HG03097 (cell line): Measurements from ENCODE around the gene CLINT1.
"Not testable (repeated sequence)": the region's sequence is repeated elsewhere in the genome, so short reads cannot be mapped to it uniquely, and the experiment has no call there.

ENCODE experiments used
- ATAC-seq: cut with Tn5 transposase; IDR thresholded peaks from one replicate; pipeline ENCODE4 v1.9.1; 2021; ENCODE audit not compliant: unreplicated experiment, low FRiP score

Gene CLINT1

DNA sequence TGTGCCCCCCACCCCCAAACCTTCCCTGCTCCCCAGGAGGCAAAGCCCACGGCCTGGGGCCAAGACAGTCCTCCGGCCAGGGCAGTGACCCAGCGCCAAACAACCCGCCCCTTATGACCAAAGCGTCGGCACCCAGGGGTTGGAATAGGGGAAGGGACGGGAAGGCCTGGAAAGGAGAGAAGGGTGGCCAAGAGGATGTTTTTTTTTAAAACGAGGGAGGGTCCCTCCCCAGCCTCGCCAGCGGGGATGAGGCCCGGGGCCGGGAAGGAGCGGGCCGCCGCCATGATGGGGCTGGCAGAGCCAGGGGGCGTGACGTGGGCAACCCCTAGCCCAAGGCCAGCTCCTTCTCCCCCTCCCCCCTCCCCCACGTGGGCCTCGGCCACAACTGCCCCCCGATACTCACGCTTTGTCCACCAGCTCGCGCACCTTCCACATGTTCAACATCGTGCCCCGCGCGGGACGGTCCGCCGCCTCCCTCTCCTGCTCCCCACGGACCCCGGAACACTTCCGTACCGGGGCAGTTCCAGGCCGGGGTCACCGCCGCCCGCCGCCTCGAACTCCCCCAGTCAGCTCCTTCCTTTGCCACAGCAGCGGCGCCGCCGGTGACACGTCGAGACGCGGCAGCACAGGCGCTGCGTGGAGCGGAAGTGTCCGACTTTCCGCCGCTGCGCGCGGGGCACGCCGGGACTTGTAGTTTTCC lies at the start of gene CLINT1:
Gene CLINT1 (minus strand): TSS at position 619 of the 700 bp plus-strand sequence. CDS start 175 bp downstream, at position 444.
- ATAC-seq = peak; percentile 45

- ATAC-seq = no peak
These were observed 49.5 kb upstream of the CLINT1 start for GRCh38 chr5:157908459-157908858.

DNA sequence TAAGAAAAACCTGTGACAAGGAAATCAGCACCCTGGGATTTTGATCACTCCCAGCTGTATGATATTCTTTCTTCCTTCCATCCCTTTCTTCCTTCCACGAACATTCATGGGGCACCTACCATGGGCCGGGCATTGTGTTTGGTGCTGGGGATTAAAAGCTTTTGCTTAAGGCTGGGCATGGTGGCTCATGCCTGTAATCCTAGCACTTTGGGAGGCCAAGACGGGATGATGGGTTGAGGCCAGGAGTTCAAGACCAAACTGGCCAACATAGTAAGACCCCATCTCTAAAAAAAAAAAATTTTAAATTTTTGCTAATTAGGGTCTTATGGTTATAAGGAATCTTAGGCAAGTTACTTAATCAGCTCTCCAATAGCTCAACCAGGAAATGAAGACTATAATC lies 48.5 kb upstream of the CLINT1 start:
- ATAC-seq = no peak

- no peak for ATAC-seq
These were observed 44.1 kb upstream of the CLINT1 start for GRCh38 chr5:157903117-157903450.

GRCh38 chr5:157902449-157903116 lies 43.6 kb upstream of the CLINT1 start:
- ATAC-seq = no peak

- peak; percentile 60 for ATAC-seq
These were observed 41.7 kb upstream of the CLINT1 start for GRCh38 chr5:157900644-157901043.

DNA sequence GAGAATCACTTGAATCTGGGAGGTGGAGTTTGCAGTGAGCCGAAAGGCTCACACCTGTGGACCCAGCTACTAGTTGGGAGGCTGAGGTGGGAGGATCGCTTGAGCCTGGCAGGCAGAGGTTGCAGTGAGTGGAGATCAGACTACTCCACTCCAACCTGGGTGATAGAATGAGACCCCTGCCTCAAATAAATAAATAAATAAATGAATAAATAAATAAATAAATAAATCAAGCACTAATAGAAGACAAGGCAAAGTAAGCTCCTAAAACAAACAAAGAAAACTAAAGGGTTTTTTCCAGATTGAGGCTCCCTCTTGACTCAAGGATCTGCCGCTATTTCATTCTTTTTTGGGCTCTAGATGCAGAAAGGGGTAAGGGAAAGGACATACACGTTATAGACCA lies 34.7 kb upstream of the CLINT1 start:
- no peak for ATAC-seq

- ATAC-seq = no peak
These were observed 34.0 kb upstream of the CLINT1 start for GRCh38 chr5:157892974-157893373.

GRCh38 chr5:157890836-157891597 lies 32.1 kb upstream of the CLINT1 start:
- ATAC-seq = no peak

- no peak for ATAC-seq
These were observed 30.0 kb upstream of the CLINT1 start for GRCh38 chr5:157888814-157889532.

- ATAC-seq = no peak
These were observed 27.9 kb upstream of the CLINT1 start for GRCh38 chr5:157886796-157887380.

- not testable (repeated sequence) for ATAC-seq
These were observed 26.1 kb upstream of the CLINT1 start for GRCh38 chr5:157885051-157885450.

- not testable (repeated sequence) for ATAC-seq
These were observed 22.6 kb upstream of the CLINT1 start for GRCh38 chr5:157881498-157881897.

GRCh38 chr5:157877821-157878220 lies 18.9 kb upstream of the CLINT1 start:
- no peak for ATAC-seq

GRCh38 chr5:157874861-157875260 lies 15.9 kb upstream of the CLINT1 start:
- ATAC-seq = no peak

DNA sequence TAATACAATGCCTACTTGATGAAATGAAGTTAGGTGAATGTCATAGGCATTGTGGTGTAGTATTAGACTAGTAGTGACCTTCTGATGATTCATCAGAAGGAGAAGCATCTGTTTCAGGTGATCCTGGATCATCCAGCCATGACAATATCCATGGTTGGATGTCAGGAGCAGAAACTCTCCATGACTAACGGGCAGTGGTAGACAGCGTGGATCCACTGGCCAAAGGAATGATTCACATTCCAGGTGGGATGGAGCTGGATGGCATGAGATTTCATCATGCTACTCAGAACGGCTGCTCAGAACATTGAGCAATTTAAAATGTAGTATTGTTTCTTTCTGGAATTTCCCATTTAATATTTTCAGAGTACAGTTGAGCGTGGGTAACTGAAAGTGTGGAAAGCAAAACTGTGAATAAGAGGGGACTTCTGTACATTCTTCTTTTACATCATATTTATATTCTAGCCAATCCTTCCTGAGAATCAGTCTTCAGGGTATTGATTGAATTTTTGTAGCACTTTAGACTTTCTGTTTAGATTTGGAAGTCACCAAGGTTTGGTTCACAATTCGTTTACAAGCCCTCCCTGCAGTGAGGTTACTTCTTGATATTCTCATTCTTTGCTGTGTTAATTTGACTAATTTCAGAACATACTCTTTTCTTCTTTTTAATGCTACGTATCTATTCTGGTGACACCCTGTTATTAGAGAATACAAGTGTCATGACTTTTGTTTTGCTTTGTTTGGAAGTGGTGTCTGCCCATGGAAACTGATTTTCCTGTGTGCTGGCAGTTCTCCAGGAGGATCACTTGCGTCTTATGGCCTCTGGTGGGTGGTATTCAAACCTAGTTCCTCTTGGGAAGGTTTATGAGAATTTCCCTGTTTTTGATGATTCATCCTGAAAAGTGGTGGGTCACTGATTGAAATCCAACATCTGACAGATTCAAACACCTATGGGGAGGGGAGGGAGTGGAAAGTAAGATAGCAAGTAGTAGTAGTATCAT lies 12.2 kb upstream of the CLINT1 start:
- no peak for ATAC-seq

DNA sequence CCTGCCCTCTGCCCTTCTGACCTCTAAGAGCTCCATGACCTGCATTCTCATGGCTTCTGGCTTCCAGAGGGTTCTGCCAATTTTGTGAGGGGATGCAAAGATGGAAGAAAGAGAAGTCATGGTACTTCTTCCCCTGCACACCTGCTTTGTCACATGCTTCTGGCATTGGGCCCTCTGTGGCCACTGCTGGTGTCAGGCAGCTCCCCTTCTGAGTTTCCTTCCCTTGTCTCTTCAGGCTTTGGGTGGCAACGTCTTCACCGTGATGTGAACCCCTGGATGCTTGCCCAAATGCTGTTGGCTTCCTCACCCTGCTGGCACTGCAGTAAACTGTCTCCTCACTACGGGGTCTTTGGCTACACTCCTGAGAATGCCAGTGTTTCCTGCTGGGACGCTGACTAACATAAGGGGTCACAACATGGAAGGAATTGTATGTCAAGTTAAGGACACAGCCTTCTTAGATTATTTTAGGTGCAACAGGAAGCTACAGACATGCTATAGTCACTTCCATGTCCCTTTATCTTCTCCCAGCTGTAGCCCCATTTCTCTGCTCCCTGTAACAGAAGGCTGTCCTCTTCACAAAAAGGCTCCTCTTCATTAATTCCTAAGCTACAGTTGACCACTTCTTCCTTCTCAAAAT lies 8.9 kb upstream of the CLINT1 start:
- no peak for ATAC-seq

DNA sequence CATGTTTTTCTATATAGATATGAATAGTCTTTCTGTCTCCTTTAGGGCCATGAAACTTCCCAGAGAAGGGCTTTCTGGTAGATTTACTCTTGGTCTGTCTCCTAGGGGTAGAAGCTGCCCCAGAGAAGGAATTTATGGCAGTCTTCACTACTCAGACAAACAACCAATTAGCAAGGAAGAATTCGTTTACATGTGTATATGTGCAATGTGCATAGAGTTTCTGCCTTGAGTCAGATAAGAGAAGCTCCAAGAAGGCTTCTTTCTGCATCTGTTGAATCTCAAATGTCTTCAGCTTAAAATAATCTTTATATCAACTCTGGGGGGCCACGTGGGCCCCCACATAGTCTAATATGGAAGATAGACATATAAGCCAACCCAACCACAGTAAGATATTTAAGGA lies 7.6 kb upstream of the CLINT1 start:
- ATAC-seq = no peak

GRCh38 chr5:157865781-157866180 lies 6.8 kb upstream of the CLINT1 start:
- ATAC-seq = no peak
